Fibroblast of skin of scalp (primary cell): ENCODE results near the gene RAPGEF4.
"Not testable (repeated sequence)": the region's sequence is repeated elsewhere in the genome, so short reads cannot be mapped to it uniquely, and the experiment has no call there.

Experiments used
- DNase-seq: peaks from one replicate; pipeline ENCODE4 v3.0.0-alpha.2; 2013

Gene RAPGEF4

DNA sequence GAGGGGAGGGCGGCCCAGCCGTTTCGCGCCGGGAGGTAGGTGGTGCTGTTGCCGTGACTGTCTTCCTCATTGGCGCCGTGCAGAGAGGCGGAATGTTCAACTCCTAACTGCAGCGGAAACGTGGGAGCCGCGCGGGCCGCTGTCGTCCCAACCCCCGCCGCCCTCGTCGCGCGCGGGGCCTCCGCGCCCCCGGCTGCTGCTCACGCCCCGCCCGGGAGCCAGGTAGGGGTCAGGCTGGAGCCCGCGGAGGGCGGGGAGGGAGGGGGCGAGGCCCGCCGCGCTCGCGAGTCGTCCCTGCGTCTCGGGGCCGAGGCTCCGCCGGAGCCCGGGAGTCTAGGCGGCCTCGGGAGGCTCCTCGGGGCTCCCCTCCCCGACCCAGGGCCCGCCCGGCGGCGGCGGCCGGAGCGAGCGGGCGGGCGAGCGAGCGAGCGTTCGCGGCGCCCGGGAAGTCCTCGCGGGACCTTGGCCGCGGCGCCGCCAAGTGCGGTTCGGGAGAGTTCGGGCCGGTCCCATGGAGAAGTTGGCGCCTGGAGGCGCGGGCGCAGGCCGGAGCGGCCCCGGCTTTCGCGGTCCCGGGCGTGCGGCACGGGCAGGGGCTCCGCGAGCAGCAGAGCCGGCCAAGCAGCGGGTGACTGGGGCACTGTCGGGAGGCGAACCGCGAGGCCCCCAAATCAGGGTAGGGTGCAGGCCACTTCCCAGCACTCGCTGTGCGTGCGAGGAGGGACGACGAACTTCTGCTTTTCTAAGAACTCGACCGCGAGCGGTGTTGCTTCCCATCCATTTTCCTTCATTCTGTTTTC lies 340.3 kb downstream of the RAPGEF4 start, which contains the start of gene MAP3K20:
TSS of gene MAP3K20 (plus strand) at position 66 of the 800 bp plus-strand sequence. CDS start 15,186 bp downstream, outside the sequence.
- DNase-seq, result peak; percentile 85

DNA sequence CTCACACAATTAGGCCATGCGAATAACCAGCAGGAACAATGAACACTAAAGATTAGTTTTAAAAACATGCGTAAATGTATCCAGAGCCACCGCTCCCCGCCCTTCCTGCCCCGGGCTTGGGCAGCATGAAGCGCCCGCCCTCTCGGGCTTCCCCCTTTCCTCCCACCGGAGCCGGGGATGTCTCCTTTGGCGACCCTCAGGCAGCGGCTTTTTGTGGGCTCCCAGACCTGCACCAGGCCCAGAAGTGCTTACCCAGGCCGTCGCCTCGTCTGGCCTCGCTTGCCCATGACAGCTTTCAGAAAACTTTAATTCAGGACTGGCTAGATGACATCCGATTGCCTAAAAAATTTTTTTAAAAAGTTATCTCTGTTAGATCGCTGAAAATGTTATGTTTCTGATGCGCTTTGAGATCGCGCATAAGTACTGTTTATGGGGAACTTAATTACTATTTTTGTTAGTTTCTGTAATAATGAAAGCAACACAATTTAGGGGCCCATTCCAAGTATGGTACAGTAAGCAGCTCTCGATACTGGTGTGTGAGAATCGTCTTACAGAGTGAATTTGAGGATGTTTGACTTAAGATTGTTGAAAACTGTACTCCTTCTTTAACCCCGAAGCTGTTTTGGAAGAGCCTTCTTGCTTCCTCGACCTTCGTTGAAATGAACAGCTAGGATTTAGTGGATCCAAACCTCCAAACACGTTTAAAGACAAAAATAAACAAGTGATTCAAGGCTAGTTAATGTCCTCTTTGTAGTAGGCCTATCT lies 341.1 kb downstream of the RAPGEF4 start:
- peak; percentile 54 for DNase-seq

DNA sequence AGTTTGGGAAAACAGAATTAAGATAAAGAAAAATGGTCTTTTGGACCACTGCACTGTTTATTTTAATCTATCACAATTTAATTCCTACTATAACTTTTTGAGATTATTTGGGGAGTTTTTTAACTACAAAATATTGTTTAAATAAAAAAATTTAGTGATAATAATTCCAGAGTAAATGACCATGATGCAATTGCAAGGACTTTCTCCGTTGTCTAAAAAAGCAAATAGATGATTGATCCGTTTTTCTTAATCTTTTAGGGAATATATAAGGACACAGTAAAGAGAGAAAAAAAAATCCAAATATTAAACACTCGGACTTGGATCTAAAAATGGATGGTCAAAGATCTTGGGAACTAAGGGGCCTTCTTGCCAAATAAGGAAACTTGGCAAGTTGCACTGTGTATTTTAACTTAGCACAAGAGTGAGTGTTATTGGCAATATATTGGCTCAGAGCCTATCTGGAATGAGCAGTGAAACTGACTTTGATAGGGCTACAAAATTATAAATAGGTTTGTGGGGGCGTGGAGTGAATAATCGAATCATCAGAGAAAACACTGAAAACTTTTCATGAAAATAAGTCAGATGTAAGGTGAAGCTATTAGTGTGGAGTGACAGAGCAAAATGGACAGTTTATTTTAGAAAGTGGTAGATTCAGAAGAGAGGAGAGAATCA lies 342.0 kb downstream of the RAPGEF4 start:
- DNase-seq, result peak; percentile 58

DNA sequence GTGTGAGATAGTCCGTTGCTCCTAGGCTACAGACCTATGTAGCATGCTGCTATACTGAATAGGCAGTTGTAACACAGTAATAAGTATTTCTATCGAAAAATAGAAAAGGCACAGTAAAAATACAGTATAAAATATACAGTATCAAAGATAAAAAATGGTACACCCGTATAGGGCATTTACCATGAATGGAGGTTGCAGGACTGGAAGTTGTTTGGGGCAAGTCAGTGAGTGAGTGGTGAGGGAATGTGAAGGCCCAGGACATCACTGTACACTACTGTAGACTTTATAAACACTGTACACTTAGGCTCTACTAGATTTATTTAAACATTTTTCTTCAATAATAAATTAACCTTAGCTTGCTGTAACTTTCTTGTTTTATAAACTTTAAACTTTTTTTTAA lies 343.5 kb downstream of the RAPGEF4 start:
- no peak for DNase-seq

DNA sequence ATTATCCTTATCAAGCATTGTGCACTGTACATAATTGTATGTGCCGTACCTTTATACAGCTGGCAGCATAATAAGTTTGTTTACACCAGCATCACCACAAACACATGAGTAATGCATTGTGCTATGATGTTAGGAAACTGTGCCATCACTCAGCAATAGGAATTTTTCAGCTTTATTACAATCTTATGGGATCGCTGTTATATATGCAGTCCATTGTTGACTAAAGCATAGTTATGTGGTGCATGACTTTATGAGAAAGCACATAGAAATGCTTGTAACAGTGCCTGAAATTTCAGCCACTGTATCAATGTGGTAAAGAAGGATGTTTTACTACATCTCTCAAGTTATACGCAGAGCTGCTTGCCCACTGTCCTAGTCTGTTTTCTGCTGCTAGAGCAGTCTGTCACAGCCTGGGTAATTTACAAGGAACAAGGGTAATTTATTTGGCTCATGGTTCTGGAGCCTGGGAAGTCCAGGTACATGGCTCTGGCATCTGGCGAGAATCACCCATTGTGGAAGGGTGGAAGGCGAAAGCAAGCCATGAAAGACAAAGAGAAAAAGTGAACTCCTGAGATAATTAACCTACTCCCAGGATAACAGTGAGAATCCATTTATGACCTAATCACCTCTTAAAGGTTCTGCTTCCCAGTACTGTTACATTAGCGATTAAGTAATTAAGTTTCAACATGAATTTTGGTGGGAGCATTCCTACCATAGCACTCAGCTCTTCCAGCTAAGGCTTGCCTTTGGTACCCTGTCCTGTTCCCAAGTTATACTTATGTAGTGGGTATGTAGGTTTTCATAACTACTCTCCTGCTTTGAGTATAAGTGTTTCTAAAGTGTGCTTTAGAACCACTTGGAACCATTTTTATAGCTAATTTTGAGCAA lies 344.6 kb downstream of the RAPGEF4 start:
- DNase-seq, result peak; percentile 97

DNA sequence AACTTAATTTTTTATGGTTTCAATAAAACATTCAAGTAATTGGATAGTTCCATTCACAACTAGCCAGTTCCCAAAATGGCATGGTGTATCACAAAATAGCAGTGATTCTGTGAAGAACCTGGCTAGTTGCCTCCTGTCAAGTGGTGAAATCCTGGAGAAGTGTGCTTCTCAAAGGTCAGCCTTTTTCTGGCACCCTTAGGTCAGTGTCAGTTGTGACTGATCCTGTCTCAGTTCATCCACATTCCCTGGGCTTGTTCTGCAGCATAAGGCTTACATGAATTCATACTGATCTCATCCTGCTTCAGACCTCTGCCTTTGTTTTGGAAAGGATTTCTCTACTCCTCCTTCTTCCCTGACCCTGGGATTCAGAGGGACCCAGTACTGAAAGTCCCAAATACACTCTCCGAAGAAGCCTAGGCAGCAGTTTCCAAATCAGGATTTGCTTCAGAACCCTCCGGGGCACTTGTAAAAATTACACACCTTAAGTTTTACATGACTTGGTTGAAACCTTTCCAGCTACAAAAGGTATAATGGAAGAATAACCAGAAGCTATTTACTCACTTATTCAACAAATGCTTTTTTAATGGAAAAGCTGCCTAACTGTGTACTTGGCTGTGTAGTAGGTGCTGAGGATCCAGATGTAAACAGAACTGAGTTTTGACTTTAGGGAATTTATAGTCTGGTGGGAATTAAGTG lies 351.0 kb downstream of the RAPGEF4 start:
- DNase-seq, result no peak

DNA sequence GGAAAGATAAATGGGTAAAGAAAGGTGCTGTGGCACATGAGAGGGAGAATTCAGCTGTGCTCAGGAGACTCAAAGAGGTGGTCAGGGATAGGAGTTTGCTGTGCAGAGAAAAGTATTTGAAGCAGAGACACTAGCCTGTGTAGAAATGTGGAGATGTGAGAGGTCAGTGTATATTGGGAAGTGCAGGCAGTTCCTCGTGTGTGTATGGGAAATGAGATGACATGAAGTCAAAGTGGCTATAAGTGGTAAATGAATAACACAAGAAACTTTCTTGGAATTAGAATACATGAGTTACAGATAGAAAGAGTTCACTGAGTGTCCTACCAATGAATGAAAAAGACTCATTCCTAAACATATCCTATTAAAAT lies 351.6 kb downstream of the RAPGEF4 start:
- peak; percentile 60 for DNase-seq

DNA sequence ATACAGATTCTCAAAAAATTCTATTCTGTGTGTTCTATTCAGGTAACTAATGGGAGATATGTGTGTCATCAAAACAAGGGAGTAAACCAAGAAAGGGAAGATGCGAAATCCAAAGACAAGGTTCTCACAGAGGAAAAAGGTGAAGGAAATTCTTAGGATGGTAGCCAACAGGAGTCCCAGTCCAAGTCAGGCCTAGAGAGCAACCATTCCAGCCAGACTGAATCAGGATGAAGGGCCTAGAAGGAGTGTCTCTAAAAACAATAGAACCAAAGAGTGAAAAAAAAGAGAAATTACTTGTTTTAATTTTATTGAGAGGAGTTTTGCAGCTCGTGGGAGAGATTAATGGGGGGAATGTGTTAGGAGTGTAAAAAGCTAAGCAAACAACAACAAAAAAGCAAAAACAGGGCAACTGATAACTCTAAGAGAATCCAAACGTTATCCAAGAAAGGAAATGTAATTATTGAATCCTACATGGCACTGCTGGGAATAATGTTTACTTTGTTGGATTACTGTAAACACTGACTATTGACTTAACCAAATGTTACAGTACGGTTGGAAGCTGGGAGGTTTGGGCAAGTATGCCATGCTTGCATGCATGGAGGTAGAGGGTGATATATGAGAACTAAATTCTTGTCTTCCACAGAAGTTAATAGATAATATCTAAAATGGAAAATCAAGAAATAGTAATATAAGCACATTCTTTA lies 352.3 kb downstream of the RAPGEF4 start:
- no peak for DNase-seq

DNA sequence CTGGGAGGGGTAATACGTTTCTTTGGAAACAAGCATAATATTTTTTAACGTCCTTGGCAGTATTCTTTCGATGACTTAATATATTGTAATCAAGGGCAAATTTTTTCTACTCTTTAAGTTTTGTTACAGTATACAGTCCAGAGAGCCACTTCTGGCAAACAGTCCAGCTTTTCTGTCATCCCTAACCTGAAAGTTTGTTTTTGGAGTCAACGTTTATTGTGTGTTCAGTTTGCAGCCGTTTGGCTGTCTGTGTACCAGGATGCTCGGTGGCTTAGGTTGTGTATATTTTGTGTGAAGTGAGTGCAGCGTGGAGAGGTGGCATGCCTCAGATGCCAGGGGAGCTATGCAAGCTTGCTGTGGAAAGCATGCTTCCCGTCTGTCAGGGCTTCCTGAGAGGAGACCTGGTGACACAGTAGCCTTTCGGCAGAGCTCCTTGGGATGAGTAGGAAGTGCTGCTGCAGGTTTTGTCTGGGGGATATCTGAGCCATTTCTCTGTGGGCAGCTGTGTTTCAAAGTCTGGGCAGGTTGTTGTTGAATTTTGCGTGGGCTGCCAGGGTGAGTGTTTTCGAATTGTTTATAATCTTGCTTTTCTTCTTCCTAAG lies 354.7 kb downstream of the RAPGEF4 start:
- no peak for DNase-seq

DNA sequence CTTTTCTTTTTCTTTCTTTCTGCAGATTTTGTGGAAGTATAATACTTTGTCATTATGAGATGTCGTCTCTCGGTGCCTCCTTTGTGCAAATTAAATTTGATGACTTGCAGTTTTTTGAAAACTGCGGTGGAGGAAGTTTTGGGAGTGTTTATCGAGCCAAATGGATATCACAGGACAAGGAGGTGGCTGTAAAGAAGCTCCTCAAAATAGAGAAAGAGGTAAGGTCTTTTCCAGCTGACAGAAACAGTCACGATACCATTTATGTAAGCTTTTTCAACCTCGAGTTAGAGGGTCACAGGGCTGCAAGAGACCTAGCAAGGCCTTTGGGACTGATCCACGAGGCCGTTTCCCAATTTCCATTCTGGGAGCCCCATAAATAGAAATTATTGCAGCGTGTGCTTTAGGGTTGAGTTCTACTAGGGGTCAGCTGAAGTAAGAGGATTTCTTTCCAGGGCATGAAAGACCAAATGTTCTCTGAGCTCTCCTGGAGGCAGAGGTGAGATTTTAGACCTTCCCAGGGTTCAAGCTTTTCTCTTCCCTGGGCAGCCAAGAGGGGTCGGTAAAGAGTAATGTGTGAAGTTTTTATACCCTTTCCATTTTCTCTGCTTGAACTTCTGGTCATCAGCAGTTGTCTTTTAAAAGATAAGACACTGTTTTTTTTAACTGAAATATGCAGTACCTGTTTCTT lies 355.5 kb downstream of the RAPGEF4 start:
- no peak for DNase-seq

DNA sequence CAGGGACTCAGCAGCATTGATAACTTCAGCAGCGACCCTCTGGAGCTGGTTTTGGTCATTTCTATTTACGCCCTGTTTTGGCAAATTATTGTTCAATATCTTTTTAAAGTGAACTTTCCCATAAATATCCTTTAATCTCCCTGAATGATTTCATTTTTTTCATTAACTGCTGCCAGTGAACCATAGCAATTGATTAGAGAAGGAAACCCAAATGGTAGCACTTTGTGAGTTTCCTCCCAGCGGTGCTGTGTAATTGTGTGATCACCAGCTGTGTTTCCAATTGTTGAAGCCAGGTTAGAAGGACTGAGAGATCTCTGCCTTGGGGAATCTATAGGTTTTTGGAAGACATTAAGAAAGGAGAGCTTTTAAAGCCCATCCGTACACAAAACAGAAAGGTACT lies 356.3 kb downstream of the RAPGEF4 start:
- DNase-seq, result no peak

DNA sequence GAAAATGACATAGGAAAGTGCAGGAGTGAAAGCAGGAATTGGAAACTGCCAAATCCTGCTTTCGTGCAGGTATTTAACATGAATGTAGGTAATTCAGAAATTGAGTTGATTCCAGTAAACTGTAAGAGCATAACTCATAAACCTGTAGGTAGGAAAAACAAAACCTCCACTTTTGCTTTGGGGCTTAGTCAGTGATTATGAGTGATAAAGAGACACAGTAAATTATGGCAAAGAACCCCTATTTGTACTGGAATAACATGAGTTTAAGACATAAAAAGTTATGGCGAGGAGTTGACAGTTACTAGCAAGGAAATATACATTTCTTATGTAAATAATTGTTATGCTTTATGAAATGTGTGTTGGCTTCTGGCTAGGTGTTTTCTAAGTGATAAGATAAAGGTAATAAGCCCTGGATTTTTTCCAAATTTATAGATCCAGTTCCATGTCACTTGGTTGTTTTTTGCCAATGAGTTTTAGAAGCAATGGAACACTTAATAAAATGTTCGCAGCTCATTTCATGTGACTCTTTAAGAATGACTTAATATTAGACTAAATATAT lies 357.3 kb downstream of the RAPGEF4 start:
- DNase-seq, result no peak

DNA sequence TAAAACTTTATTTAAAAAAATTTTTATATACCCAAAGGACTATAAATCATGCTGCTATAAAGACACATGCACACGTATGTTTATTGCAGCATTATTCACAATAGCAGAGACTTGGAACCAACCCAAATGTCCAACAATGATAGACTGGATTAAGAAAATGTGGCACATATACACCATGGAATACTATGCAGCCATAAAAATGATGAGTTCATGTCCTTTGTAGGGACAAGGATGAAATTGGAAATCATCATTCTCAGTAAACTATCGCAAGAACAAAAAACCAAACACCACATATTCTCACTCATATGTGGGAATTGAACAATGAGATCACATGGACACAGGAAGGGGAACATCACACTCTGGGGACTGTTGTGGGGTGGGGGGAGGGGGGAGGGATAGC lies 358.0 kb downstream of the RAPGEF4 start:
- not testable (repeated sequence) for DNase-seq

DNA sequence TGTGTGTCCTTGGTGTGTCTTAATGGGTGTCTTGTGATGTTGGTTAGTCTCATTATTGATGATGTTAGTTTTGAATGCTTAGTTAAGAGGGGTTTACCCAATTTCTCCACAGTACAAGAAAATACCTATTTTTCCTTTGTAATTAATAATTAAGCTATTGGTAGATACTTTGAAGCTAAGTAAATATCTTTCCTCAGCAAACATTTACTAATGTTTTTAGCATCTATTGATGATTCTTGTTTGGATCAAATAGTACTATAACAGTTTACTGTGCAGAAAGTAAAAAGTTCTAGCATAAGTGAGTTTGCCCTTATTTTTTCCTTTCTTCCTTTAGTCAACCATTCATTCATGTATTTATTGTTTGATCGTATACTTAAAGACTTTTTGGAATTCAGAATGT lies 359.1 kb downstream of the RAPGEF4 start:
- no peak for DNase-seq

DNA sequence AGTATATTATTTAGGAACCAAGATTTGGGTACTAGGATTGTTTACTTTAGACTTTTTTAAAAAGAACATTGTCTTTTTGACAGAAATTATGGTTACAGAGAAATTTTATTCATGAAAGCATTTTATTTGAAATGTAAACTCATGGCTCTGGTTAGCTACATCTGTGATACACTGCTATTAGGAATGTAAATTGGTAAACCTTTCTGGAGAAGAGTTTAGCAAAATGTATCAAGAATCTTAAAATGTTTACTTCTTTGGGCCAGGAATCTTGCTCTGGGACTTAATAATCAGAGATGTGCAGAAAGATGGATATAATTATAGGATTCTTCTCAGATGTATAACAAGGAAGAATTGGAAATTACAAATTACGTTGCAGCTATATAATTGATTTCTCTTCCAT lies 359.7 kb downstream of the RAPGEF4 start:
- DNase-seq, result no peak

DNA sequence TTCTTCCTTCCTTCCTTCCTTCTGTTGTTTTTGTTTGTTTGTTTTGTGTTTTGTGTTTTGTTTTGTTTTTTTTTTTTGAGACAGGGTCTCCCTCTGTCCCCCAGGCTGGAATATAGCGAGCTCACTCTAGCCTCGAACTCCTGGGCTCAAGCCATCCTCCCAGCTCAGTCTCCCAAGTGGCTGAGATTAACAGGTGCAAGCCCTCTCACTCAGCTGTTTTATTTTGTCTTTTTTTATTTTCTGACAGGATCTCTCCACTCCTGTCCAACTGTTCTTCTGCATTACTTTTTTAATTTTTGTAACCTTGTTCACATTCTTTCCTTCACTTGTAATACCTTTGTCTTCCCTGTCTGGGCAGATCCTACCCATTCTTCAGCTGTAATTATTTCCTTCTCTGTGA lies 363.6 kb downstream of the RAPGEF4 start:
- no peak for DNase-seq

DNA sequence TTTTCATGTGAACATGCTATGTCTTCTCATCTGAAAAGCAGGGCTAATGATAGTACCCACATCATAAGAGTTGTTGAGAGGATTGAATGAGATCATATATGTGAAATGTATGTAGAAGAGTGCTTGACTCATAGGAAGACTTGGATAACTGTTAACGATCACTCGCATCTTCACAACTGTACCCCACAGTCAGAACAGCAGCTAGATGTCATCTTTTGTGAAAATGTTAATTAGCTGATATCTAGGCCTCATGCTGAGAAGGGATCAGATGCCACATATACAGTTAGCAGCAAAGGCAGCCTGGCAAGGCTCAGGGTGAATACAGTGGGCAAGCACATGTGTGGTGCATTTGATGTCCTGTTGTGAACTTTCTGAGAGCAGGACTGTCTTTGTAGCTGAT lies 364.2 kb downstream of the RAPGEF4 start:
- DNase-seq, result no peak

DNA sequence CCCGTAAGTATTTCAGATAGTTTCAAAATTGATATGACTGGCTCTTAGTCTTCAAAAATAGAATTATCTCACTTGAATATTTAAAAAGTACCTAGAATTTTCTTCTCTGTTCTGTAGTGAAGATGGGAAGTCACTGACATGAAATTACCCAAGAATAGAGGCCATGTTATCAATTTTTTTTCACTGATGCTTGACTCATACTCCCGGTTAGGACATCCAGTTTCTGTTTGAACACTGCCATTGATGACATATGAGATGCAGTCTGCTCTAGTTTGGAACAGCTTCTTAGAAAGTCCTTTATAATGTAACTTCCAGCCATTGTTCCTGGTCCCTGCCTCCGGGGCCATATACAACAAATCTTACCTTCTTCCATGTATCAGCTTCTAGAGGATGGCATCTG lies 366.0 kb downstream of the RAPGEF4 start:
- DNase-seq, result no peak
